ENCODE measurements around the gene POLR3B. TPM values are rescaled to one million over a fixed set of nuclear protein-coding genes. Genes with fewer than 3 reads are reported as not detected.
"Not testable (repeated sequence)": the region's sequence is repeated elsewhere in the genome, so short reads cannot be mapped to it uniquely, and the experiment has no call there.

The POLR3B gene
- 8.7 and 8.9 TPM in 2 replicates for total RNA-seq

- Mint-ChIP-seq H3K27me3 (ENCODE audit: low read depth) (no peaks in the 10 kb centered on the region), H3K4me3 (ENCODE audit: low read depth) (peak within 1 kb of the TSS; percentile 91), H3K9me3 (no peaks in the 10 kb centered on the region), H3K4me1 (ENCODE audit: low read depth) (peaks cover 12% of the 10 kb centered on the region), H3K36me3 (ENCODE audit: low read depth) (peaks cover 6% of the 10 kb centered on the region), H3K27ac (peak within 1 kb of the TSS; percentile 90)
- peak; percentile 94 for DNase-seq (ENCODE audit: low spot score)
- intact Hi-C loops (cut with micrococcal nuclease), result loop anchor here (1.0 to 10.0 kb wide), 7 partner anchors 55 to 736 kb away; partner anchors contain the start of genes CKAP4, CRY1, RIC8B and TCP11L2
Observed at GRCh38 chr12:106357549-106358395, at the start of gene POLR3B. TSS of gene POLR3B (plus strand) at chr12:106357748. CDS start at chr12:106357880, 132 bp downstream.

DNA sequence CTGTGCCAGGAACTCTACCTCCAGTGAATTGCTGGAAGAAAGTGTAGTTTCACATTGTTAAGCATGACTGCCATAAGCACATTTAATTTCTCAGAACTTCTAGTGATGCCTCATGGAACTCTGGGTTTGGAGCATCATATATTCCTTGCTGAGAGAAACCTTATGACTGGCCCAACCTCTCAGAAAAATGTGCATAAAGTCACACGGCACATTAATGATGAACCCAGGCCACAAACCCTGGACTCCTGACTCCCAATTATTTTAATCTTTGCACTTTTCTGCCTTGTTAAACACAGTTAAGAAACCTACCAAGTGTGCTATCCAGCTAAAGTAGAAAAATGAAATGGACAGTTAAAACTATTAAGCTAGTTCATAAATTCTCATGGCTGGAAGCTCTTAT is 49.4 kb upstream of the POLR3B start:
- Mint-ChIP-seq H3K27ac (no peak overlapping the region), H3K4me3 (ENCODE audit: low read depth) (no peak overlapping the region), H3K4me1 (ENCODE audit: low read depth) (peaks cover 23% of the 10 kb centered on the region)

GRCh38 chr12:106308611-106309010 is 48.9 kb upstream of the POLR3B start:
- DNase-seq (ENCODE audit: low spot score), result no peak
- intact Hi-C loops (cut with micrococcal nuclease), result loop anchor here (10.0 kb wide), 2 partner anchors 1376 to 1704 kb away; partner anchors contain the start of gene PWP1
- no peaks in the 10 kb centered on the region for H3K27me3 Mint-ChIP-seq (ENCODE audit: low read depth)
- no peaks in the 10 kb centered on the region for H3K36me3 Mint-ChIP-seq (ENCODE audit: low read depth)
- no peak overlapping the region for H3K4me3 Mint-ChIP-seq (ENCODE audit: low read depth)
- H3K9me3 Mint-ChIP-seq, result no peaks in the 10 kb centered on the region
- H3K4me1 Mint-ChIP-seq (ENCODE audit: low read depth), result peaks cover 21% of the 10 kb centered on the region
- H3K27ac Mint-ChIP-seq, result no peak overlapping the region

More for the DNA sequence above, 49.4 kb upstream of the POLR3B start:
- no peaks in the 10 kb centered on the region for H3K36me3 Mint-ChIP-seq (ENCODE audit: low read depth)
- H3K27me3 Mint-ChIP-seq (ENCODE audit: low read depth), result no peaks in the 10 kb centered on the region
- intact Hi-C loops (cut with micrococcal nuclease), result loop anchor here (10.0 kb wide), 2 partner anchors 1377 to 1703 kb away; partner anchors contain the start of gene PWP1
- no peaks in the 10 kb centered on the region for H3K9me3 Mint-ChIP-seq
- DNase-seq (ENCODE audit: low spot score), result no peak

DNA sequence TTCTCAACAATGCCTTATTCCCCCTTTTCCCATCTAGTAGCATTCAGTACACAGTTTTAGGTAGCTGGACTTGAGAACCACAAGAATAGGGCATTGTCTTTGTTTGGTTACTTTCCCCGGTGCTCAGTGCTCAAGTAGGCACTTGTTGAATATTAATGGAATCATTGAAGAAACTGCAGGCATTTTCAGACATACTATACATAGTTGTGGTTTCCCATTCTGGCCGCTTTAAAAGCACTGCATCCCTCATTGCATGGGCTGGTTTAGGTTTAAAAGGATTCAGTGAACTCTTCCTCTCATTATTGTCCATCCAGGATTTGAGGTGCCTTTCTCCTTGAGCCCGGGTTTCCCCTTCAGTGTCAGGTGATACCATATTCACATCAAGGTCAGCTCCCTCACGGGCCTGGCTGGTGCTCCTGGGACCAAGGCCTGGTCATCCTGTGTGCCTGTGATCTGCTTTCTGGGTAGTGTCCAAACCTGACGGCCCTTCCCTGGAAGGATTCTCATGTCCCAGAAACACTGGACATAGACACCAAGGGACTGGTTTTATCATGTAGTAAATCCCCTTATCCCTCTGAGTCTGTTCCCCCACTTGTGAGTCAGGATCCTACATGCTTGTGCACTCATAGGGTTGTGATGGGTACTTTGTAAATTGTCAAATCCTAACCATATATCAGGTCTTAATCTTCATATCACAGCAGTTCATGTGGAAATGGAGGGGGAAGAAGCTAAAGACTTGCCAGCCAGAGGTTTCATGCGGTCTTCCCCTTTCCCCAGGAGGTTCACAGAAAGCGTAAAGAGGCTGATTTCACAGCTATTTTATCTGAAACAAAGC is 47.7 kb upstream of the POLR3B start:
- Mint-ChIP-seq H3K9me3 (no peaks in the 10 kb centered on the region), H3K27me3 (ENCODE audit: low read depth) (no peaks in the 10 kb centered on the region), H3K4me1 (ENCODE audit: low read depth) (peaks cover 12% of the 10 kb centered on the region), H3K36me3 (ENCODE audit: low read depth) (no peaks in the 10 kb centered on the region), H3K27ac (no peak overlapping the region), H3K4me3 (ENCODE audit: low read depth) (no peak overlapping the region)
- intact Hi-C loops (cut with micrococcal nuclease), result loop anchor here (10.0 kb wide), 2 partner anchors 1375 to 1705 kb away; partner anchors contain the start of gene PWP1
- no peak for DNase-seq (ENCODE audit: low spot score)

- no peak overlapping the region for H3K4me3 Mint-ChIP-seq (ENCODE audit: low read depth)
- H3K4me1 Mint-ChIP-seq (ENCODE audit: low read depth), result peaks cover 7% of the 10 kb centered on the region
- no peak for DNase-seq (ENCODE audit: low spot score)
- peaks cover 7% of the 10 kb centered on the region for H3K36me3 Mint-ChIP-seq (ENCODE audit: low read depth)
- no peaks in the 10 kb centered on the region for H3K27me3 Mint-ChIP-seq (ENCODE audit: low read depth)
- H3K9me3 Mint-ChIP-seq, result no peaks in the 10 kb centered on the region
- intact Hi-C loops (cut with micrococcal nuclease), result no loop called here
- no peak overlapping the region for H3K27ac Mint-ChIP-seq
Observed at GRCh38 chr12:106310687-106311086, 46.9 kb upstream of the POLR3B start.

- Mint-ChIP-seq H3K4me1 (ENCODE audit: low read depth) (peaks cover 7% of the 10 kb centered on the region), H3K36me3 (ENCODE audit: low read depth) (peaks cover 7% of the 10 kb centered on the region), H3K27ac (no peak overlapping the region), H3K4me3 (ENCODE audit: low read depth) (no peak overlapping the region), H3K9me3 (no peaks in the 10 kb centered on the region), H3K27me3 (ENCODE audit: low read depth) (no peaks in the 10 kb centered on the region)
- no peak for DNase-seq (ENCODE audit: low spot score)
- intact Hi-C loops (cut with micrococcal nuclease), result no loop called here
Observed at GRCh38 chr12:106311139-106311538, 46.4 kb upstream of the POLR3B start.

GRCh38 chr12:106313413-106313812 is 44.1 kb upstream of the POLR3B start:
- H3K9me3 Mint-ChIP-seq; intact Hi-C loops (cut with micrococcal nuclease); DNase-seq (ENCODE audit: low spot score); H3K4me3 Mint-ChIP-seq (ENCODE audit: low read depth); H3K27me3 Mint-ChIP-seq (ENCODE audit: low read depth); H3K27ac Mint-ChIP-seq; H3K36me3 Mint-ChIP-seq (ENCODE audit: low read depth); H3K4me1 Mint-ChIP-seq (ENCODE audit: low read depth): not testable (repeated sequence)

DNA sequence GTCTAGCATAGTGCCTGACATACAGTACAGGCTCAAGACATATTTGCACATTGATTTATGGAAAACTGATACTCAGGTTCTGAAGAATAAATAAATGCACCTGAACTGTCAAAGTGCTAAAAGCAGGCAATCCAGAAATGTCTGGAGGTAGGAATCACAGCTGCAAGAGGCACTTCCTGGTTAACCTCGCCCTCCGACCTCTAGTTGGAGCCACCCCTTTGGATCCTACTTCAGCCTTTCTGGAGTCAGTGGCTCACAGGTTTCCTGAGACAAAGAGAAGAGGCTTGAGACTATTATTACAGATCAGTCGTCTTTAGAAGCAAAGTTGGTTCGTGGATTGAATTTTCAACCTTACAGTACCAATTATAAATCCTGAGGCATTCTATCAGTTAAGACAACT is 42.0 kb upstream of the POLR3B start:
- H3K4me1 Mint-ChIP-seq (ENCODE audit: low read depth), result peaks cover 5% of the 10 kb centered on the region
- no peaks in the 10 kb centered on the region for H3K9me3 Mint-ChIP-seq
- no peaks in the 10 kb centered on the region for H3K27me3 Mint-ChIP-seq (ENCODE audit: low read depth)
- peaks cover 7% of the 10 kb centered on the region for H3K36me3 Mint-ChIP-seq (ENCODE audit: low read depth)
- intact Hi-C loops (cut with micrococcal nuclease), result no loop called here
- DNase-seq (ENCODE audit: low spot score), result no peak
- no peak overlapping the region for H3K27ac Mint-ChIP-seq
- no peak overlapping the region for H3K4me3 Mint-ChIP-seq (ENCODE audit: low read depth)

GRCh38 chr12:106317406-106318082 is 40.0 kb upstream of the POLR3B start:
- no peak overlapping the region for H3K27ac Mint-ChIP-seq
- no peaks in the 10 kb centered on the region for H3K27me3 Mint-ChIP-seq (ENCODE audit: low read depth)
- DNase-seq (ENCODE audit: low spot score), result no peak
- H3K9me3 Mint-ChIP-seq, result no peaks in the 10 kb centered on the region
- peaks cover 3% of the 10 kb centered on the region for H3K4me1 Mint-ChIP-seq (ENCODE audit: low read depth)
- peaks cover 12% of the 10 kb centered on the region for H3K36me3 Mint-ChIP-seq (ENCODE audit: low read depth)
- intact Hi-C loops (cut with micrococcal nuclease), result no loop called here
- no peak overlapping the region for H3K4me3 Mint-ChIP-seq (ENCODE audit: low read depth)

DNA sequence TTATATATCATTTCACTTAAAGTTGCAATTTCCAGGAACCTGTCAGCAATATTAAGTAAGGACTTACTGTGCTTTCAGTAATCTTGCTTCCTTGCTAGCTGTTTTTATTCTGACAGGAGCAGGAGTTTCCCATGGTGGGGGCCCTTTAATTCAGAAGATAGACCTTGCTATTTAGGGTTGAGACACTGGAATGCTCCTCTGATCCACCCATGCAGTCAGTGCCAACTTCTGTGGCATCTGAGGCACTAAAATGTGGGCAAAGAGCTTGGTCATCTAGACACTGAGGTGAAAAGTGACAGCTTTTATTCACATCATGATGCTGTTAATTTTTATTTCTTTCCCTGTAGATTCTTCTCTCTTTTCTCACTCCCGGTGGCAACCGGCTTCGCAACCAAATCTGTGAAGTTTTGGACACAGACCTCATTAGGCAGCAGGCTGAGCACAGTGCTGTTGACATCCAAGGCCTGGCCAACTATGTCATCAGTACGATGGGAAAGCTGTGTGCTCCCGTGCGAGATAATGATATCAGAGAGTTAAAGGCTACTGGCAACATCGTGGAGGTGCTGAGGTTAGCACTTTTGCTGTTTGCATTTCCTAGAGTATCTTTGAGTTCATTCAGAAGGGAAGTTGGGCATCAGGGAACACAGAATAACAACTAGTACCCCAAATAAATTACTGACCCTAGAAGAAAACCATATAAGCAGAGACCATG is 36.3 kb upstream of the POLR3B start:
- Mint-ChIP-seq H3K4me3 (ENCODE audit: low read depth) (no peak overlapping the region), H3K27me3 (ENCODE audit: low read depth) (no peaks in the 10 kb centered on the region), H3K9me3 (no peaks in the 10 kb centered on the region), H3K27ac (no peak overlapping the region), H3K4me1 (ENCODE audit: low read depth) (peaks cover 3% of the 10 kb centered on the region), H3K36me3 (ENCODE audit: low read depth) (peaks cover 11% of the 10 kb centered on the region)
- intact Hi-C loops (cut with micrococcal nuclease), result no loop called here
- no peak for DNase-seq (ENCODE audit: low spot score)

- Mint-ChIP-seq H3K27me3 (ENCODE audit: low read depth) (no peaks in the 10 kb centered on the region), H3K4me1 (ENCODE audit: low read depth) (peaks cover 3% of the 10 kb centered on the region), H3K36me3 (ENCODE audit: low read depth) (peaks cover 11% of the 10 kb centered on the region), H3K4me3 (ENCODE audit: low read depth) (no peak overlapping the region), H3K9me3 (no peaks in the 10 kb centered on the region), H3K27ac (no peak overlapping the region)
- DNase-seq (ENCODE audit: low spot score), result no peak
- intact Hi-C loops (cut with micrococcal nuclease), result no loop called here
Observed at GRCh38 chr12:106323537-106323936, 34.0 kb upstream of the POLR3B start.

- intact Hi-C loops (cut with micrococcal nuclease), result no loop called here
- Mint-ChIP-seq H3K27ac (no peak overlapping the region), H3K9me3 (no peaks in the 10 kb centered on the region), H3K36me3 (ENCODE audit: low read depth) (peaks cover 10% of the 10 kb centered on the region), H3K4me3 (ENCODE audit: low read depth) (no peak overlapping the region), H3K4me1 (ENCODE audit: low read depth) (no peaks in the 10 kb centered on the region), H3K27me3 (ENCODE audit: low read depth) (no peaks in the 10 kb centered on the region)
- DNase-seq (ENCODE audit: low spot score), result no peak
Observed at GRCh38 chr12:106327309-106327869, 30.2 kb upstream of the POLR3B start.

Data from activated T-helper 2 cell treated with anti-CD3 and anti-CD28 coated beads, Interferon-gamma antibody, Interleukin-2, Interleukin-4, amounts not matched to agents 10 μg/mL and 5 μg/mL and 100 μg/mL, durations not matched to agents 14 hours and 24 hours and 36 hours (primary cell).